GM15510 (cell line): ENCODE results near the gene PNKP.
A peak's percentile ranks its signal among the peaks of the same experiment; 100 is the strongest.

ENCODE experiments used
- POLR2A ChIP-seq: IDR thresholded peaks from 3 replicates; pipeline ENCODE4 v1.6.1; 2011; ENCODE audit warnings: borderline replicate concordance; ENCODE audit not compliant: insufficient read length; ENCODE audit errors: extremely low read depth

Gene PNKP

DNA sequence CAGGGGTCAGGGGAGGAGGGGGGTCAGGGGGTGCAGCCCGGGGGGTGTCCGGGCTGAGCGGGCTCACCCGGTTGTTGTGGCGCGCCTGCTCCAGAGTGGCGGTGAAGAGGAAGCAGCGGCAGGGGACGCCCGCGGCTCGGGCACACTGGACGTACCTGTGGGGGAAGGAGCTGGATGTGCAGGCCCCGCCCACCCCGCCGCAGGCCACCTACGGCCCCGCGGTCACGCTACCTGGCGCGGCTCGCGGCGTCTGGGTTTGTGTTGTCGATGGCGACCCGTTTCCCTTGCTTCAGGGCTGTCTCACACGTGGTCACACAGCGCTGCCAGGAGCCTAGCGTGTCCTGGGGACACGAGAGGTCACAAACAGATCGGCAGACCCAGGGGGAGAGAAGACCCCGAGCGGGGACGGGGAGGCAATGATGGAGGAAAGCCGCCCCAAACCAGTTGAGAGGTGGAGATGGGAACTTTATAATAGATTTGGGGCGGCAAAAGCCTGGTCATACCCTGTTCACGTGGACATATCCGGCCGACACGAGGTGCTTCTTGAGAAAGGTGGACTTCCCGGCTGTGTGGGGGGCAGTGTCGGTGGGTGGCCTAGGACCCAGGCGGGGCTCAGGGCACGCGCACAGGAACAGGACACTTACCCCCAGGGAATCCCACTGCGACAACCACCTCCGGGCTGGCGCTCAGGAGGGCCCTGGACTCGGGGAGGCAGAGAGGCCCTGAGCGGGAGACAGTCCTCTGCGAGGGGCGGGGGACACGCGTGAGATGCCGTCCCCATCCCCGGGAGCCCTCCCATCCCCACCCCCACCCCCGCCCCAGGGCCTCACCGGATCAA lies 5.6 kb downstream of the PNKP start:
- no peak for TF ChIP-seq POLR2A

GRCh38 chr19:49861107-49861506 lies 6.3 kb downstream of the PNKP start:
- no peak for TF ChIP-seq POLR2A

DNA sequence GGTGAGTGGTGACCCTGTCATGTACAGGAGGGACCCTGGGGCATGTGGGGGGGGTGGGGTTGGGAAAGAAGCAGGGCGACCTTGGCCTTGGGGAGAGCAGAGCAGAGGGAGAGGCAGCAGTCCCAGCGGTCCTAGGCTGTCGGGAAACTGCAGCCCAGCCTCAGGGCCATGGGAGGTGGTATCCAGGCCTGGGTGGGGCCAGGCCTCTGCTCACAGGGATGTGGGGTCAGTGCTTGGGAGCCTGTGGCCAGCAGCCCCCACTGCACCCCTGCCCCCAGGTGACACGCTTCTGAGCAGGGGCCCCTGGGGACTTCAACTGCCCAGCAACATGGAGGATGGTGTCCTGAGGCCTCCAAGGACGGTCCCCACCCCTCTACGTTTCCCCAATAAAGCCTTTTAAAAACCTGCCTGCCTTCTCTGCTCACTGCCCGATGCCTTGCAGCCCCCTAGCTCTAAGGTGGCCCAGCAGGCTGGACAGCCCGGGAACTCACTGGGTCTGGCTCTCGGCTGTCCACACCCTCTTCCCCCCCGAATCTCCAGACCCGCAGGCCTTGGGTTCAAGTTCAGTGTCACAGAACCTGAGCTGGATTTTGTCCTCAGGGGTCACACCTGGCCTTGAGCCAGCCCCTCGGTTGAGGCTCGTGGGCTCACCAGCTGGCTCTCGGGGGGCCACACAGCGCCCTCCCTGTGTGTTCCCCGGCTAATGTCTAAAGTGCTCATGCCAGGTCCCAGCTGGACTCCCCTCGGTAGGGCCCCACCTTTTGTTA lies 6.9 kb downstream of the PNKP start:
- TF ChIP-seq POLR2A, result no peak

DNA sequence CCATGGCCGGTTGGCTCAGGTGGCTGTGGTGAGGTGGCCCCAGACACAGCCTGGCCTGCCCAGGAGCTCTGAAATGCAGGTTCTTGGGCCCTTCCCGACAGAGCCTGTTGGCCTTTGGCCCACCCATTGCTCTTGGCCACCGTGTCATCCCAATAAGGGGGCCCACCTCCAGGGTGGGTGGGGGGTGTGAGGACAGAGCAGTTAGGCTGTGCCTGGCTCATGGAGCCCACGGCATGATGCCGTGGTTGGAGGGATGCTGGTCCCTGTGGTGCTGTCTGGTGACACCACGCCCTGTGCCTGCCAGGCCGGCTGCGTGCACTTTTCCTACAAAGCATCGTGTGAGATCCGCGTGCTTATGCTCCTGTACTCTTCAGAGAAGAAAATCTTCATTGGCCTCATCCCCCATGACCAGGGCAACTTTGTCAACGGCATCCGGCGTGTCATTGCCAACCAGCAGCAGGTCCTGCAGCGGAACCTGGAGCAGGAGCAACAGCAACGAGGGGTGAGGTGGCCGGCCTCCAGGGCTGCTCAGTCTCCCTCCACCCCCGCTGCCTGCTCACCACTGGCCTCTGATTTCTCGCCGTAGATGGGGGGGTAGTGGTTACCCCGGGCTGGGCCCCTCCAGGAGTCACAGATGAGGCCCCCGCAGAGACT lies 7.6 kb downstream of the PNKP start:
- TF ChIP-seq POLR2A, result no peak

- no peak for TF ChIP-seq POLR2A
These were observed 9.0 kb downstream of the PNKP start for GRCh38 chr19:49858088-49858985.

GRCh38 chr19:49857838-49858087 lies 9.6 kb downstream of the PNKP start:
- TF ChIP-seq POLR2A, result no peak

DNA sequence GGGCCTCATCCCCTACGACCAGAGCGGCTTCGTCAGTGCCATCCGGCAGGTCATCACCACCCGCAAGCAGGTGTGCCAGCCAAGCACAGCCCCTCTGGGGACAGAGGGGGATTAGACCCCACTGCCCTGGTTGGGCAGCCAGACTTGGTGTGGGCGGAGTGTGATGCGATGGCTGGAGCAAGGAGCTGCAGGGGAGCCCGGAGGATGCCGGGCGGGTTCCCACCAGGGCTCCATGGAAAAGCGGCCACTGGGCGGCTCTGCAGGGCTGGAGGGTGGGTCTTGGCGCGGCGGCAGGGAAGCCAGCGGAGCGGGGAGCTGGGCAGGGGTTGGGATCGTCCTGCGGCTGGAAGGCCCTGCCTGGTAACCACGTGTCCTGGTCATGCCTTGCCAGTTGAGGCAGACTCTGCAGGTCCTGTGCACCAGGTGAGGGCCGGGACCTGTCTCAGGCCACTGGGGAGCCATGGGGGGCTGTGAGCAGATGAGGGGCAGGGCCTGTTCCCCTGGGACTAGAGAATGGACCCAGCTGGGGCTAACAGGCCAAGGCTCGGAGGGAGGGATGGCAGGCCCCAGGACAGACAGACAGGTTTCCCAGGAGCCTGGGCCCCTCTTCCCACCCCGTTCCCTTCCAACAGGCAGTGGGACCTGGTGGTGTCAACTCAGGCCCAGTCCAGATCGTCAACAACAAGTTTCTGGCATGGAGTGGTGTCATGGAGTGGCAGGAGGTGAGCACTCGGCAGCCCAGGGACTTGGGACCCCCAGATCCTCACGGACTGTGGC lies 10.1 kb downstream of the PNKP start:
- TF ChIP-seq POLR2A, result peak; percentile 18

GRCh38 chr19:49856574-49857021 lies 10.8 kb downstream of the PNKP start:
- no peak for TF ChIP-seq POLR2A

DNA sequence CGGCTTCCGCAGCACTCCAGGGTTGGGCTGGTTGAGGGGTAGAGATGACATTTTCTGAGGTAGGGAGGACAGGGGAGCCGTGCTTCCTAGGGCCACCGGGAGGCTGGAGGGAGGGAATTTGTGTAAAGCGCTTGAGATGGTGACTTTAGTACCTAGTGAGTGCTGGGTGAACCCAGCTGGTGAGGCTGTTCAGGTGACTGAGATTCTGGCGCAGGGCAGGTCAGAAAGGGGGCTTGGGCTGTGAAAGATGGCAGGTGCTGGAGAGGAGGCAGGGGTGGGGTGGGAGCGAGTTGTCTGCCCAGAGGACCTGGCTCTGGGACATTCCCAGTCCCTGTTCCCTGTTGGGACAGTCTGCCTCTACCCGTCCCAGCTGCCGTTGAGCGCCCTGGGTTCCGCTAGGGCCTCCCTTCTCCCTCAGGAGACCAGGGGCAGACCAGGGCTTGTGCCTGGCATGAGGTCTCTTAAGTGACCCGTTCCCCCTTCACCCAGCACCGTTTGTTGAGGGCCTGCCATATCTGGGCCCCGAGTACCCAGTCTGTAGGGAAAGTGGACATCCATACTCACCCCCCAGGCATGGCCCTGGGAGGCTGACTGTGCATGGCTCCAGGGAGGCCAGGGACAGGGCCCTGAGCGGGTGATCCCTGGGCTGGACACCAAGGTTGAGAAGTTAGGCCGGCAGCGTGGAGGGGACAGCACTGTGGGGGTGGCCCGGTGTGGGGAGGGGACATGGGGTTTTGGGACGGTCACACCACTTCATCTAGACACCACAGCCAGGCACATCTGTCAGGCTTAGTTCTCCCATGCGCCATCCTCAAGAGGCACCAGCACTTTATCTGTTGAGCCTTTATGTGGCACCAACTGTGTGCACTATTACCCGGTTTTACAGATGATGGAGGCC lies 11.5 kb downstream of the PNKP start:
- no peak for TF ChIP-seq POLR2A

- no peak for TF ChIP-seq POLR2A
These were observed 12.1 kb downstream of the PNKP start for GRCh38 chr19:49855277-49855675.

GRCh38 chr19:49854378-49855263 lies 12.8 kb downstream of the PNKP start:
- TF ChIP-seq POLR2A, result no peak

DNA sequence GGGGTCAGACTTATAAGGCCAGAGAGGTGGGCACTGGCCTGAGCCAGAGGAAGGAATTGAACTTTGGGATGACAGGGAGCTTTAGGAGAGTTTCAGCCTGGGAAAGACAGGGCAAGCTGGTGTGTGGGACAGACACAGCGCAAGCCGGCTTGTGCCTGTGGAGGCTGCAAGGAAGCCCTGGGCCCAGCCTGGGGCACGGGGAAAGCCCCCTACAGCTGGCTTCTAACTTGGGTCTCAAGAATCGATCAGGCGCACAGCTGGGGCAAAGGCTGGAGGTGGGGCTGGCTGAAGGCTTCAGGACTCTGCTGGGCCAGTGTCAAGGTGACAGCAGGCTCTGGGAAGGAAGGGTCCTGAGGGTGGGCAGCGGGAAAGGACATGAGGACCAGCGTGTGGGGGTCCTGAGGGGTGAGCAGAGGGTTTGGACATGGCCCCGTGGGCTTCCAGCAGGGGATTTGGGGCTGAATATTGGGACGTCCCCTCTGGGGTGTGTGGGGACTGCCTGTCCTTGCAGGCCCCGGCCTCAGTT lies 13.5 kb downstream of the PNKP start:
- TF ChIP-seq POLR2A, result no peak
